ENCODE data around the gene TEX13C.

GRCh38 chrX:125333583-125333982 lies 13.9 kb downstream of the TEX13C start:
- TF ChIP-seq CTCF (conservative IDR thresholded peaks at IDR 0.05; ENCODE audit: low read length) (no peak), EZH2phosphoT487 (IDR thresholded peaks at IDR 0.05; ENCODE audit: borderline replicate concordance, low read depth, low read length) (no peak)

Data from OCI-LY7 (cell line).